Ishikawa (cell line): Measurements from ENCODE around the gene COL4A2.

ENCODE experiments used
- CEBPB ChIP-seq: IDR thresholded peaks from 2 replicates; pipeline ENCODE4 v1.6.1; 2012
- CREB1 ChIP-seq: IDR thresholded peaks from 2 replicates; pipeline ENCODE4 v1.6.1; 2012; ENCODE audit warnings: low read depth
- EGR1 ChIP-seq: IDR thresholded peaks from 2 replicates; pipeline ENCODE4 v1.6.1; 2012
- EP300 ChIP-seq: IDR thresholded peaks from 2 replicates; pipeline ENCODE4 v1.6.1; 2012; ENCODE audit warnings: borderline replicate concordance
- FOXM1 ChIP-seq: IDR thresholded peaks from 2 replicates; pipeline ENCODE4 v1.6.1; 2012; ENCODE audit warnings: low read depth, borderline replicate concordance
- MAX ChIP-seq: IDR thresholded peaks from 2 replicates; pipeline ENCODE4 v1.6.1; 2012
- NFIC ChIP-seq: IDR thresholded peaks from 2 replicates; pipeline ENCODE4 v1.6.1; 2012
- RAD21 ChIP-seq: IDR thresholded peaks from 2 replicates; pipeline ENCODE4 v1.6.1; 2012; ENCODE audit warnings: low read depth
- REST ChIP-seq: IDR thresholded peaks from 2 replicates; pipeline ENCODE4 v1.6.1; 2012; ENCODE audit warnings: low read depth, mild to moderate bottlenecking
- TAF1 ChIP-seq: IDR thresholded peaks from 2 replicates; pipeline ENCODE4 v1.6.1; 2012; ENCODE audit warnings: low read depth, mild to moderate bottlenecking
- TCF12 ChIP-seq: IDR thresholded peaks from 2 replicates; pipeline ENCODE4 v1.6.1; 2012; ENCODE audit warnings: low read depth
- TEAD4 ChIP-seq: IDR thresholded peaks from 2 replicates; pipeline ENCODE4 v1.6.1; 2012
- USF1 ChIP-seq: IDR thresholded peaks from 2 replicates; pipeline ENCODE4 v1.6.1; 2012
- YY1 ChIP-seq: IDR thresholded peaks from 2 replicates; pipeline ENCODE4 v1.6.1; 2012; ENCODE audit warnings: low read depth
- ZBTB7A ChIP-seq: IDR thresholded peaks from 2 replicates; pipeline ENCODE4 v1.6.1; 2012; ENCODE audit warnings: low read depth

COL4A2 gene

DNA sequence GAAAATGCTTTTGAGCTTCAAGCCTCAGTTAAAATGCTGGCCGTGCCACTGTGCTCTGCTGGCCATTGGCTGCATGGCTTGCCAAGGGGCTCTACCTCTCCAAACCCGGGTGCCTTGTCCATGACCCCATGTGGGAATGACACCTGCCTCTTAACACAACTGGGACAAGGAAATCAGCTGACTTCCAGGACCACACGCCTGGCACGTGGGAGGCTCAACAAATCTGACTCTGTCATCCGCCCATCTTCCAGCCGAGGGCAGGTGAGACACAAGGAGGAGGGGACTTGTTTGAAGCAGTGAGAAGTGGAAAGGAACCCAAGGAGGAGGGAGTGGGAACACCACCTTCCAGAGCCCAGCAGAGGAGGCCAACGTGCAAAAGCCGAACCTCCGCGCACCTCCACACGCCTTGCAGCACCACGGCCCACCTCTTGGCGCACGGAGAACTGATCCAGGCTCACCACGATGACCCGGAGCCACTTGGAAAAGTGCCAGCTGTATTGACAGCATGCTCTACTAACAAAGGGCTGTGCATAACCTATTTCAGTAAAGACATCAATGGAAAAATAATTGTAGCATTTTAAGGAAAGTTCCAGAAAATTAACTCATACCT lies 38.4 kb upstream of the COL4A2 start:
- TF ChIP-seq NFIC (no peak), RAD21 (no peak), CEBPB (no peak), EP300 (no peak), ZBTB7A (no peak), EGR1 (no peak), YY1 (no peak), REST (no peak), MAX (no peak), FOXM1 (no peak), CREB1 (no peak), USF1 (no peak), TCF12 (no peak), TEAD4 (no peak), TAF1 (no peak)

- TF ChIP-seq FOXM1 (no peak), ZBTB7A (no peak), CREB1 (no peak), TAF1 (no peak), TEAD4 (no peak), USF1 (no peak), RAD21 (no peak), TCF12 (no peak)
Observed at GRCh38 chr13:110269509-110270185, 37.4 kb upstream of the COL4A2 start.

DNA sequence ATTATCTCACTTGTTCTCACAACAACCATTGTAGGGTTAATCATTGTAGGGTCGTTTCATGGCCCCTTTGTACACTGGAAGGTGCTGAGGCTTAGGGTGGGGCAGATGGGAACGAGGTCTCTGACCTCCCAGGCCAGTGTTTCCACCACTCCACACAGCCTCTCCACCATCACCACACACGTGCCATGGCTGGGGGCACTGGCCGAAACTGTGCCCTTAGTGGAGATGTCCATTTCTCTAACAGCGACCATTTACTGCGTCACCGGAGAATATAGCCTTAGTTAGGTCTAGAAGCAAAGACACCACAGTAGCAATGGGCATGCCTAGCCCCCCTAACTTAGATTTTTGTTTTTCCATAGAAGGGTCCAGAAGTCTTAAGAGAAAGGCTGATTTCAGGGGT lies 36.6 kb upstream of the COL4A2 start:
- no peak for TF ChIP-seq FOXM1
- no peak for TF ChIP-seq YY1
- TF ChIP-seq TCF12: no peak
- TF ChIP-seq CREB1: no peak
- no peak for TF ChIP-seq EP300
- TF ChIP-seq RAD21: no peak
- no peak for TF ChIP-seq ZBTB7A
- no peak for TF ChIP-seq EGR1
- no peak for TF ChIP-seq MAX
- TF ChIP-seq TEAD4: no peak
- TF ChIP-seq TAF1: no peak
- TF ChIP-seq NFIC: no peak
- TF ChIP-seq CEBPB: no peak
- no peak for TF ChIP-seq USF1

- TF ChIP-seq TEAD4 (no peak), USF1 (no peak), ZBTB7A (no peak), YY1 (no peak), TCF12 (no peak), CREB1 (no peak), EP300 (no peak)
Observed at GRCh38 chr13:110271313-110271712, 35.8 kb upstream of the COL4A2 start.

DNA sequence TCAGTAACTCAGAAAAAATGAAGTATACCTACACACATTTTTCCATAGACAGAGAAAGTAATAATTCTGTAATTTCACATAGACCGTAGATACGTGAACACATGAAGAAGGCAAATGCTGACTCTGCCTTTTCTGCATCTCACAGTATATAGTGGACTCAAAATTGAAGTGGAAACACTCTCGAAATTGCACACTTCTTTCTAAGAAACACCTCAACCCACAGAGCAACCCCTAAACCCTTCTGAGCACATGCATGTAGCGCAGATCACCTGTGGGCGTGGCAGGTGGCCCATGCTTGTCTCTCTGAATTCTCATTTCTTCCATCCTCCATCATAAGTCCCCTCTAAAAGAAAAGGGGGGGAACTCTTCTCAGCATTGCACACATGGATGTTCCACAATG lies 34.9 kb upstream of the COL4A2 start:
- TF ChIP-seq REST: no peak
- TF ChIP-seq CEBPB: no peak
- TF ChIP-seq ZBTB7A: no peak
- no peak for TF ChIP-seq EGR1
- TF ChIP-seq TCF12: no peak
- TF ChIP-seq CREB1: no peak
- no peak for TF ChIP-seq MAX
